Measurements from ENCODE around the gene MACROD2.
"Not testable (repeated sequence)": the region's sequence is repeated elsewhere in the genome, so short reads cannot be mapped to it uniquely, and the experiment has no call there.

The MACROD2 gene

GRCh38 chr20:13991311-13991710, 4.0 kb upstream of the MACROD2 start:
- no peak for TF ChIP-seq CTCF (conservative IDR thresholded peaks at IDR 0.05; ENCODE audit: low read depth, low read length)
- no peak overlapping the region for H3K4me3 ChIP-seq (ENCODE audit: low read depth, low read length)
- DNase-seq (ENCODE audit: low read depth), result no peak

GRCh38 chr20:13991955-13992354, 3.4 kb upstream of the MACROD2 start:
- DNase-seq (ENCODE audit: low read depth); H3K4me3 ChIP-seq (ENCODE audit: low read depth, low read length): not testable (repeated sequence)

GRCh38 chr20:13995841-13996240, 525 bp downstream of the MACROD2 start:
- TF ChIP-seq CTCF (conservative IDR thresholded peaks at IDR 0.05; ENCODE audit: low read depth, low read length), result no peak
- DNase-seq (ENCODE audit: low read depth), result no peak
- H3K4me3 ChIP-seq (ENCODE audit: low read depth, low read length), result peak overlapping the region; percentile 66

GRCh38 chr20:13996265-13996664, 949 bp downstream of the MACROD2 start:
- DNase-seq (ENCODE audit: low read depth), result no peak
- no peak for TF ChIP-seq CTCF (conservative IDR thresholded peaks at IDR 0.05; ENCODE audit: low read depth, low read length)
- peak overlapping the region; percentile 66 for H3K4me3 ChIP-seq (ENCODE audit: low read depth, low read length)

- no peak for TF ChIP-seq CTCF (conservative IDR thresholded peaks at IDR 0.05; ENCODE audit: low read depth, low read length)
- no peak overlapping the region for H3K4me3 ChIP-seq (ENCODE audit: low read depth, low read length)
- DNase-seq (ENCODE audit: low read depth), result no peak
Measured at GRCh38 chr20:14000917-14001316, 5.6 kb downstream of the MACROD2 start.

- H3K4me3 ChIP-seq (ENCODE audit: low read depth, low read length), result no peak overlapping the region
- TF ChIP-seq CTCF (conservative IDR thresholded peaks at IDR 0.05; ENCODE audit: low read depth, low read length), result no peak
- no peak for DNase-seq (ENCODE audit: low read depth)
Measured at GRCh38 chr20:14005996-14006395, 10.7 kb downstream of the MACROD2 start.

- no peak for DNase-seq (ENCODE audit: low read depth)
- no peak overlapping the region for H3K4me3 ChIP-seq (ENCODE audit: low read depth, low read length)
- TF ChIP-seq CTCF (conservative IDR thresholded peaks at IDR 0.05; ENCODE audit: low read depth, low read length), result no peak
Measured at GRCh38 chr20:14009208-14009607, 13.9 kb downstream of the MACROD2 start.

- DNase-seq (ENCODE audit: low read depth), result no peak
- no peak overlapping the region for H3K4me3 ChIP-seq (ENCODE audit: low read depth, low read length)
- TF ChIP-seq CTCF (conservative IDR thresholded peaks at IDR 0.05; ENCODE audit: low read depth, low read length), result no peak
Measured at GRCh38 chr20:14012671-14013070, 17.4 kb downstream of the MACROD2 start.
